GM23248 (cell line): ENCODE measurements around the gene SSMEM1. TPM values are rescaled to one million over a fixed set of nuclear protein-coding genes. Genes with fewer than 3 reads are reported as not detected.
"Not testable (repeated sequence)": the region's sequence is repeated elsewhere in the genome, so short reads cannot be mapped to it uniquely, and the experiment has no call there.

Source experiments
- DNase-seq: peaks from one replicate; pipeline ENCODE4 v3.0.0-alpha.2; 2015
- H2AFZ ChIP-seq: fragments of 200-600 bp; sonication (generic); 2 replicates; pipeline ENCODE4 v1.6.1; 2016; ENCODE audit warnings: antibody characterized with exemption
- H3F3A ChIP-seq: fragments of 200-600 bp; sonication (generic); 2 replicates; pipeline ENCODE4 v1.6.1; 2016; ENCODE audit warnings: mild to moderate bottlenecking, antibody characterized with exemption, mixed run types; ENCODE audit not compliant: insufficient read depth
- H3K27ac ChIP-seq: fragments of 200-600 bp; sonication (generic); 2 replicates; pipeline ENCODE4 v1.5.1; 2016; ENCODE audit warnings: mild to moderate bottlenecking
- H3K27me3 ChIP-seq: fragments of 200-600 bp; sonication (generic); replicated peaks from 2 replicates; pipeline ENCODE4 v1.6.1; 2016; ENCODE audit warnings: mild to moderate bottlenecking; ENCODE audit not compliant: insufficient read depth
- H3K36me3 ChIP-seq: fragments of 200-600 bp; sonication (generic); 2 replicates; pipeline ENCODE4 v1.6.1; 2016; ENCODE audit warnings: low read depth, mild to moderate bottlenecking
- H3K4me1 ChIP-seq: fragments of 200-600 bp; sonication (generic); 2 replicates; pipeline ENCODE4 v1.6.1; 2016; ENCODE audit warnings: mild to moderate bottlenecking; ENCODE audit not compliant: insufficient read depth
- H3K4me2 ChIP-seq: fragments of 200-600 bp; sonication (generic); one replicate; pipeline ENCODE4 v1.6.1; 2016; ENCODE audit warnings: mild to moderate bottlenecking; ENCODE audit not compliant: unreplicated experiment
- H3K4me3 ChIP-seq: fragments of 200-600 bp; sonication (generic); 2 replicates; pipeline ENCODE4 v1.5.1; 2016; ENCODE audit warnings: mild to moderate bottlenecking
- H3K79me2 ChIP-seq: fragments of 200-600 bp; sonication (generic); 2 replicates; pipeline ENCODE4 v1.6.1; 2016; ENCODE audit warnings: mild to moderate bottlenecking; ENCODE audit not compliant: insufficient read depth
- H3K9ac ChIP-seq: fragments of 200-600 bp; sonication (generic); 2 replicates; pipeline ENCODE4 v1.6.1; 2016; ENCODE audit warnings: mild to moderate bottlenecking
- H3K9me2 ChIP-seq: fragments of 200-600 bp; sonication (generic); 2 replicates; pipeline ENCODE4 v1.6.1; 2016; ENCODE audit warnings: mixed run types, mild to moderate bottlenecking, moderate library complexity; ENCODE audit not compliant: insufficient read depth
- H3K9me3 ChIP-seq: fragments of 200-600 bp; sonication (generic); one replicate; pipeline ENCODE4 v1.6.1; 2017; ENCODE audit warnings: low read depth
- H4K20me1 ChIP-seq: fragments of 200-600 bp; sonication (generic); 2 replicates; pipeline ENCODE4 v1.6.0; 2016; ENCODE audit not compliant: insufficient read depth
- EZH2 ChIP-seq: fragments of 200-600 bp; sonication (generic); IDR thresholded peaks from 2 replicates; pipeline ENCODE4 v1.6.1; 2018; ENCODE audit warnings: antibody characterized with exemption, mild to moderate bottlenecking; ENCODE audit not compliant: insufficient read depth, poor library complexity, severe bottlenecking
- EZH2phosphoT487 ChIP-seq: fragments of 200-600 bp; sonication (generic); IDR thresholded peaks from 2 replicates; pipeline ENCODE4 v1.6.1; 2018; ENCODE audit warnings: antibody characterized with exemption, moderate library complexity, mild to moderate bottlenecking, low read depth; ENCODE audit not compliant: insufficient read depth
- WGBS, 2 experiments: methylation state at CpG; one replicate each; pipeline ENCODE4 v1.1.6; 2015 to 2017; ENCODE audit warnings: low lambda C conversion rate in 2 of 2, low coverage in 1 of 2; ENCODE audit errors: missing lambda C conversion rate in 2 of 2; 5-methylcytosine and 5-hydroxymethylcytosine counted together
- in situ Hi-C: fragments of 300-500 bp; cut with MboI; formaldehyde crosslinking; loops from 2 replicates; pipeline ENCODE4 v1.15.0; 2020
- polyA plus RNA-seq: library from polyadenylated mRNA; unstranded; fragments of >200 nt; fragmentation: Nextera tagmentation; extraction: Ambion mirVana; gene quantifications from 2 replicates; pipeline ENCODE4 v1.2.1, GENCODE V29; 2016
- total RNA-seq: library from RNA; depleted of rRNA; stranded (reverse); fragments of >200 nt; shearing (Covaris generic); gene quantifications from 2 replicates; pipeline ENCODE4 v1.2.3, GENCODE V29; 2014

The SSMEM1 gene
- total and polyA plus RNA-seq, 2 experiments from 2014 or later: not detected

DNA sequence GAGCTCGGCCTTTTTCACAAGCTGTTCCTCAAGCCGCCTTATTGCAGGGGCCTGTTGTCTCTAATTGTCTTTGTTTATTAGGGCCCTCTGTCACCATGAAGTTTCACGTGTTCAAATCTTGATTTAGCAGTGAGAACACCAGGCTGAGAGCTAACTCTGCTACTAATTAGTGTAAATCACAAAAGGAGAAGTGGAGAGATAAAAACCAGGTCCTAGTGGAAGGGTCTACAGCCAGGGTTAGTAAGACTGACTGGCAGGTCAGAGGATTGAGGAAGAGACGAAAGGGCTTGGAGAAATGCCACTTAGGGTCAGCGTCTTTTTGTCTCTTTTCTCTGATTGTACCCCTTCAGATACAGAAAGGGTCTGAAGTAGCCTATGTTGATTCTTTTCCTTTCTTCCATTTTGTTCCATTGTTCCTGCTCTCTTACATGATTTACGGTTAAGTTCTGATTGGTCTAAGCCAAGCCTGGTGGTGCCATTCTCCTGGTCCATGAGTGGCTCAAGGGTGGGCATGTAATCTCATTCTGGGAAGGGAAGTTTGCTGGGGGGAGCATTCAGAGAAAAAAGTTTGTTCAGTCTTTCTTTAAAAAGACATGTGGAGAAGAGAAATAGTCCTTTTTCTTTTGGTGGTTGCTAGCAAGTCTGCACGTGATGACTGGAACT, 21.3 kb downstream of the SSMEM1 start:
- no peak for TF ChIP-seq EZH2
- TF ChIP-seq EZH2phosphoT487: no peak
- Histone ChIP-seq H3K4me1 (no peaks in the 10 kb centered on the region), H3K27ac (no peak overlapping the region), H3K27me3 (no peaks in the 10 kb centered on the region), H2AFZ (no peak overlapping the region), H3K4me2 (no peak overlapping the region), H3K79me2 (no peaks in the 10 kb centered on the region), H4K20me1 (no peaks in the 10 kb centered on the region), H3K9ac (no peak overlapping the region), H3K36me3 (no peaks in the 10 kb centered on the region), H3K9me2 (no peaks in the 10 kb centered on the region), H3K9me3 (no peaks in the 10 kb centered on the region), H3F3A (no peaks in the 10 kb centered on the region), H3K4me3 (no peak overlapping the region)
- in situ Hi-C loops: loop anchor here (25.0 kb wide), 1 partner anchor 483 kb away; no protein-coding TSS in a partner anchor
- DNase-seq: no peak
- 65 to 66% methylated on average over 7 of the region's 7 CpGs for WGBS, 2 experiments

DNA sequence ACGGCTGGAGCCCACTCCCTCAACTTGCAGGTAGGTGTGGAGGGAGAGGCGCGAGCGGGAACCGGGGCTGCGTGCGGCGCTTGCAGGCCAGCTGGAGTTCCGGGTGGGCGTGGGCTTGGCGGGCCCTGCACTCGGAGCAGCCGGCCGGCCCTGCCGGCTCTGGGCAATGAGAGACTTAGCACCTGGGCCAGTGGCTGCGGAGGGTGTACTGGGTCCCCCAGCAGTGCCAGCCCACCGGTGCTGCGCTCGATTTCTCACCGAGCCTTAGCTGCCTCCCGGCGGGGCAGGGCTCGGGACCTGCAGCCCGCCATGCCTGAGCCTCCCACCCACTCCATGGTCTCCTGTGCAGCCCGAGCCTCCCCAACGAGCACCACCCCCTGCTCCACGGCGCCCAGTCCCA, 22.3 kb downstream of the SSMEM1 start:
- H3K4me1 ChIP-seq, H3K27ac ChIP-seq, H3K9me2 ChIP-seq, H3K9me3 ChIP-seq, H3K4me2 ChIP-seq, H3K27me3 ChIP-seq, H3K4me3 ChIP-seq, H3K9ac ChIP-seq, DNase-seq, H3F3A ChIP-seq, H3K36me3 ChIP-seq, H2AFZ ChIP-seq, H4K20me1 ChIP-seq, H3K79me2 ChIP-seq: not testable (repeated sequence)
- in situ Hi-C loops: loop anchor here (25.0 kb wide), 1 partner anchor 482 kb away; no protein-coding TSS in a partner anchor
- WGBS, 2 experiments: 88 to 90% methylated on average over 23 of the region's 28 CpGs

DNA sequence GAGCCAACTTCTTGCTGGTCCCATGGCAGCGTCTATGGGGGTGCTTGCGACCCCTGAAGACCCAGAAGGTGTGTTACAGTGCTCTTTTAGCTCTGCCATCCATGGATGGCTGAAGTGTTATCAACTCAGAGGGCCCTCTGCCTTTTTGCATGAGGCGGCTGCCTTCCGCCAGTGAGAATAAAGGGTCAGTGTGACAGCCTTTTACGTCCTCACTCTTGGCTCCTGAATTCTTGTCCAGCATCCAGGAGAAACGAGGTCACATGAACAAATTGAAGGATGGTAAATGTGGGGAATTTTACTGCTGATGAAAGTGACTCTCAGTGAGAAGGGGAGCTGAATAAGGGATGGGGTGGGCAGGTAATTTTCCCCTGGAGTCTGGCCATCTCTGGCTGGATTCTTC, 24.1 kb downstream of the SSMEM1 start:
- Histone ChIP-seq H2AFZ (no peak overlapping the region), H3K4me2 (no peak overlapping the region), H3K9me3 (no peaks in the 10 kb centered on the region), H3F3A (no peaks in the 10 kb centered on the region), H3K27ac (no peak overlapping the region), H3K4me1 (no peaks in the 10 kb centered on the region), H3K9me2 (no peaks in the 10 kb centered on the region), H3K27me3 (no peaks in the 10 kb centered on the region), H3K4me3 (no peak overlapping the region), H4K20me1 (no peaks in the 10 kb centered on the region), H3K79me2 (no peaks in the 10 kb centered on the region), H3K9ac (no peak overlapping the region), H3K36me3 (no peaks in the 10 kb centered on the region)
- DNase-seq: no peak
- in situ Hi-C loops: loop anchor here (25.0 kb wide), 1 partner anchor 481 kb away; no protein-coding TSS in a partner anchor
- WGBS, 2 experiments: 55 to 62% methylated on average over 6 of the region's 6 CpGs
- TF ChIP-seq EZH2phosphoT487 (no peak), EZH2 (no peak)

DNA sequence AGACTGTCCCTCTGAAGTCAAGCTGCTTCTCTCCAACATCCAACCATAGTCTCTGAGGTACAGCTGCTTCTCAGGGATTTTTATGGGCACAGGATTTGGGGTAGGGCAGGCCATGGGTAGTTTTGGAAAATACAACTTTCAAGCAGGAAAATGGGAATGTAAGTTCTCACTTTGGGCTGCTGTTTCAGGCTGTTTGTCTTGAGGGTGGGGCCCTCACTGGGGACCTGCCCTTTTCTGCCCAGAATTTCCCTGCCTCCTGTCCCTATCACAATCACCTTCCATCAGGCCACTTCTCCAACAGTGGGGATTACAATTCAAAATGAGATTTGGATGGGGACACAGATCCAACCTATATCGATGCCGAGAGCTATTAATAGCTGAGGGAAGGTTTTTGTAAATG, 24.5 kb downstream of the SSMEM1 start:
- Histone ChIP-seq H4K20me1 (no peaks in the 10 kb centered on the region), H3K9me3 (no peaks in the 10 kb centered on the region), H3K9me2 (no peaks in the 10 kb centered on the region), H3K4me3 (no peak overlapping the region), H3F3A (no peaks in the 10 kb centered on the region), H3K4me2 (no peak overlapping the region), H3K79me2 (no peaks in the 10 kb centered on the region), H3K27me3 (no peaks in the 10 kb centered on the region), H3K4me1 (no peaks in the 10 kb centered on the region), H2AFZ (no peak overlapping the region), H3K9ac (no peak overlapping the region), H3K36me3 (no peaks in the 10 kb centered on the region), H3K27ac (no peak overlapping the region)
- no peak for DNase-seq
- TF ChIP-seq EZH2 (no peak), EZH2phosphoT487 (no peak)
- 87 to 94% methylated on average over 2 of the region's 2 CpGs for WGBS, 2 experiments
- in situ Hi-C loops: loop anchor here (25.0 kb wide), 1 partner anchor 480 kb away; no protein-coding TSS in a partner anchor
